GM21723 (cell line): ENCODE results near the gene SLC16A12.
"Not testable (repeated sequence)": the region's sequence is repeated elsewhere in the genome, so short reads cannot be mapped to it uniquely, and the experiment has no call there.

Experiments used
- ATAC-seq: cut with Tn5 transposase; IDR thresholded peaks from one replicate; pipeline ENCODE4 v1.9.1; 2021; ENCODE audit warnings: mild to moderate bottlenecking, moderate library complexity; ENCODE audit not compliant: unreplicated experiment

The SLC16A12 gene

GRCh38 chr10:89393898-89394297, 141.5 kb downstream of the SLC16A12 start:
- no peak for ATAC-seq

GRCh38 chr10:89392974-89393373, 142.4 kb downstream of the SLC16A12 start:
- ATAC-seq, result peak; percentile 41

GRCh38 chr10:89391907-89392756, 143.3 kb downstream of the SLC16A12 start, which contains the start of gene IFIT1:
Gene IFIT1, plus strand, starts transcription at chr10:89392623. Its CDS starts 90 bp downstream, at chr10:89392713.
- peak; percentile 87 for ATAC-seq

- not testable (repeated sequence) for ATAC-seq
These were observed 144.2 kb downstream of the SLC16A12 start for GRCh38 chr10:89391226-89391576.

GRCh38 chr10:89390476-89391225, 144.7 kb downstream of the SLC16A12 start:
- no peak for ATAC-seq

GRCh38 chr10:89389254-89389653, 146.1 kb downstream of the SLC16A12 start:
- no peak for ATAC-seq

GRCh38 chr10:89388806-89389205, 146.6 kb downstream of the SLC16A12 start:
- ATAC-seq, result no peak

GRCh38 chr10:89384474-89385340, 150.7 kb downstream of the SLC16A12 start:
- no peak for ATAC-seq

GRCh38 chr10:89382757-89383156, 152.6 kb downstream of the SLC16A12 start:
- ATAC-seq, result no peak
